Gastroesophageal sphincter (tissue), 4 donors: ENCODE results near the gene ANKRD26. TPM values are rescaled to one million over a fixed set of nuclear protein-coding genes. Genes with fewer than 3 reads are reported as not detected.

Experiments
- ATAC-seq: fragments of 150-250 bp; one replicate; pipeline ENCODE4 v1.9.1; 2016; ENCODE audit warnings: mild to moderate bottlenecking, moderate library complexity
- H3K27ac ChIP-seq, 4 donors: fragments of 200-600 bp; sonication (generic) in 3 of 4; 1 replicate in 3 of 4; 2 replicates in 1 of 4; pipeline ENCODE4 v1.5.1; 2016 to 2019
- H3K27me3 ChIP-seq: fragments of 200-600 bp; sonication (generic); one replicate; pipeline ENCODE4 v1.5.1; 2019
- H3K36me3 ChIP-seq, 2 donors: fragments of 200-600 bp; sonication (generic); one replicate each; pipeline ENCODE4 v1.5.1; 2019; ENCODE audit warnings: control low read depth in 1 of 2
- H3K4me1 ChIP-seq, 3 donors: fragments of 200-600 bp; sonication (generic); 1 replicate in 2 of 3; 2 replicates in 1 of 3; pipeline ENCODE4 v1.5.1; 2016 to 2019; ENCODE audit warnings: control low read depth in 2 of 3
- H3K4me3 ChIP-seq, 2 donors: fragments of 200-600 bp; sonication (generic); one replicate each; pipeline ENCODE4 v1.5.1; 2019; ENCODE audit warnings: mild to moderate bottlenecking in 1 of 2, moderate library complexity in 1 of 2
- H3K9me3 ChIP-seq, 3 donors: fragments of 200-600 bp; sonication (generic); one replicate each; pipeline ENCODE4 v1.5.1; 2017 to 2019; ENCODE audit warnings: control low read depth in 2 of 3
- CTCF ChIP-seq, 4 experiments: fragments of 200-600 bp in 2 of 4; fragments of 450-650 bp in 2 of 4; sonication (generic) in 1 of 4; IDR thresholded peaks; one replicate each; pipeline ENCODE4 v1.5.1; 2017 to 2019; ENCODE audit warnings: antibody characterized with exemption in 4 of 4, mild to moderate bottlenecking in 2 of 4, moderate library complexity in 2 of 4
- EP300 ChIP-seq: sonication (generic); formaldehyde crosslinking; IDR thresholded peaks from one replicate; pipeline ENCODE4 v1.6.1; 2017; ENCODE audit warnings: antibody characterized with exemption, mild to moderate bottlenecking
- POLR2A ChIP-seq, 2 donors: fragments of 450-650 bp; IDR thresholded peaks; one replicate each; pipeline ENCODE4 v1.6.1; 2017; ENCODE audit warnings: antibody characterized with exemption in 2 of 2, mild to moderate bottlenecking in 2 of 2, moderate library complexity in 1 of 2
- POLR2AphosphoS5 ChIP-seq: sonication (generic); formaldehyde crosslinking; IDR thresholded peaks from one replicate; pipeline ENCODE4 v1.6.1; 2017; ENCODE audit warnings: antibody characterized with exemption
- WGBS, 2 donors: methylation state at CpG; one replicate each; pipeline ENCODE4 v1.1.5; 2018; ENCODE audit warnings: low coverage in 1 of 2; 5-methylcytosine and 5-hydroxymethylcytosine counted together
- total RNA-seq, 4 donors: library from RNA; depleted of rRNA; stranded (reverse); fragments of >200 nt; gene quantifications; one replicate each; pipeline ENCODE4 v1.1.0, GENCODE V29; 2016

Gene ANKRD26
- total RNA-seq: 1 to 10 TPM; 4.0 to 9.7 (median 6.6) TPM

- Histone ChIP-seq H3K36me3 (peaks cover 0 to 5% of the 10 kb centered on the region in 2 donors), H3K27ac (peak within 1 kb of the TSS; percentile 83 to 91 (median 89)), H3K4me3 (peak within 1 kb of the TSS; percentile 68 to 82), H3K9me3 (no peaks in the 10 kb centered on the region), H3K4me1 (peaks cover 0 to 22% (median 3%) of the 10 kb centered on the region in 3 donors), H3K27me3 (no peaks in the 10 kb centered on the region)
- TF ChIP-seq POLR2A (IDR thresholded peaks at IDR 0.05) (peak; percentile 51 to 61), CTCF (IDR thresholded peaks at IDR 0.05) (peak in 1 of 4 experiments; percentile 45), EP300 (no peak), POLR2AphosphoS5 (peak; percentile 63)
- peak; percentile 97 for ATAC-seq
- 0% methylated on average over 19 to 21 of the region's 65 CpGs for WGBS, 2 donors
These were observed at the start of gene ANKRD26 for GRCh38 chr10:27099916-27100812. TSS of gene ANKRD26 (minus strand) at chr10:27100494. CDS start at chr10:27100326, 168 bp downstream.

GRCh38 chr10:27147701-27148100, 47.4 kb upstream of the ANKRD26 start:
- WGBS, 2 donors: 70 to 72% methylated on average over 2 to 4 of the region's 5 CpGs
- Histone ChIP-seq H3K4me1 (peaks cover 0 to 32% (median 6%) of the 10 kb centered on the region in 3 donors), H3K36me3 (peaks cover 3 to 61% of the 10 kb centered on the region in 2 donors), H3K9me3 (no peaks in the 10 kb centered on the region), H3K27me3 (no peaks in the 10 kb centered on the region), H3K4me3 (no peak overlapping the region), H3K27ac (no peak overlapping the region)
- no peak for ATAC-seq
- TF ChIP-seq EP300 (no peak), CTCF (IDR thresholded peaks at IDR 0.05) (no peak), POLR2A (IDR thresholded peaks at IDR 0.05) (no peak), POLR2AphosphoS5 (no peak)

- Histone ChIP-seq H3K36me3 (peaks cover 3 to 79% of the 10 kb centered on the region in 2 donors), H3K27me3 (no peaks in the 10 kb centered on the region), H3K4me1 (peaks cover 0 to 15% (median 0%) of the 10 kb centered on the region in 3 donors), H3K27ac (no peak overlapping the region), H3K9me3 (no peaks in the 10 kb centered on the region), H3K4me3 (no peak overlapping the region)
- TF ChIP-seq CTCF (IDR thresholded peaks at IDR 0.05): no peak
- ATAC-seq: no peak
These were observed 45.6 kb upstream of the ANKRD26 start for GRCh38 chr10:27145937-27146336.

GRCh38 chr10:27143686-27144085, 43.4 kb upstream of the ANKRD26 start:
- no peaks in the 10 kb centered on the region for H3K9me3 ChIP-seq
- H3K27me3 ChIP-seq: no peaks in the 10 kb centered on the region
- peaks cover 3 to 97% of the 10 kb centered on the region in 2 donors for H3K36me3 ChIP-seq
- H3K4me3 ChIP-seq: no peak overlapping the region
- H3K27ac ChIP-seq: no peak overlapping the region
- peaks cover 0 to 7% (median 0%) of the 10 kb centered on the region in 3 donors for H3K4me1 ChIP-seq
- 57 to 86% methylated on average over 1 of the region's 1 CpG for WGBS, 2 donors
- no peak for TF ChIP-seq POLR2A (IDR thresholded peaks at IDR 0.05)
- TF ChIP-seq POLR2AphosphoS5: no peak
- no peak for TF ChIP-seq CTCF (IDR thresholded peaks at IDR 0.05)
- no peak for TF ChIP-seq EP300
- no peak for ATAC-seq

- no peak for TF ChIP-seq CTCF (IDR thresholded peaks at IDR 0.05)
- TF ChIP-seq POLR2AphosphoS5: no peak
- no peak for TF ChIP-seq POLR2A (IDR thresholded peaks at IDR 0.05)
- no peak for TF ChIP-seq EP300
- H3K36me3 ChIP-seq: peaks cover 3 to 85% of the 10 kb centered on the region in 2 donors
- no peak overlapping the region for H3K27ac ChIP-seq
- H3K4me1 ChIP-seq: no peaks in the 10 kb centered on the region
- no peaks in the 10 kb centered on the region for H3K27me3 ChIP-seq
- WGBS, 2 donors: 78 to 79% methylated on average over 3 of the region's 3 CpGs
- ATAC-seq: no peak
- no peaks in the 10 kb centered on the region for H3K9me3 ChIP-seq
- H3K4me3 ChIP-seq: no peak overlapping the region
These were observed 38.0 kb upstream of the ANKRD26 start for GRCh38 chr10:27138277-27138676.
